ENCODE measurements around the gene SYT1.
"Not testable (repeated sequence)": the region's sequence is repeated elsewhere in the genome, so short reads cannot be mapped to it uniquely, and the experiment has no call there.

SYT1 gene

GRCh38 chr12:78977304-78977867, 112.8 kb downstream of the SYT1 start:
- DNase-seq, result no peak

- DNase-seq, result no peak
These were observed 129.7 kb downstream of the SYT1 start for GRCh38 chr12:78994168-78994791.

- DNase-seq, result no peak
These were observed 135.9 kb downstream of the SYT1 start for GRCh38 chr12:79000501-79000900.

GRCh38 chr12:79001404-79001803, 136.8 kb downstream of the SYT1 start:
- no peak for DNase-seq

- DNase-seq, result no peak
These were observed 141.7 kb downstream of the SYT1 start for GRCh38 chr12:79006306-79006705.

GRCh38 chr12:79008591-79008990, 144.0 kb downstream of the SYT1 start:
- DNase-seq, result no peak

- DNase-seq, result no peak
These were observed 148.1 kb downstream of the SYT1 start for GRCh38 chr12:79012636-79013035.

GRCh38 chr12:79016181-79016580, 151.6 kb downstream of the SYT1 start:
- DNase-seq, result no peak

GRCh38 chr12:79019672-79020071, 155.1 kb downstream of the SYT1 start:
- DNase-seq, result no peak

- DNase-seq, result no peak
These were observed 155.5 kb downstream of the SYT1 start for GRCh38 chr12:79020106-79020505.

GRCh38 chr12:79021021-79021420, 156.4 kb downstream of the SYT1 start:
- no peak for DNase-seq

GRCh38 chr12:79023261-79023660, 158.7 kb downstream of the SYT1 start:
- no peak for DNase-seq

GRCh38 chr12:79023784-79024183, 159.2 kb downstream of the SYT1 start:
- DNase-seq, result no peak

GRCh38 chr12:79033788-79034187, 169.2 kb downstream of the SYT1 start:
- no peak for DNase-seq

- DNase-seq, result not testable (repeated sequence)
These were observed 180.2 kb downstream of the SYT1 start for GRCh38 chr12:79044748-79045147.

GRCh38 chr12:79045149-79045703, 180.7 kb downstream of the SYT1 start:
- DNase-seq, result not testable (repeated sequence)

GRCh38 chr12:79046021-79046420, 181.4 kb downstream of the SYT1 start:
- no peak for DNase-seq

- DNase-seq, result no peak
These were observed 184.4 kb downstream of the SYT1 start for GRCh38 chr12:79048962-79049361.

GRCh38 chr12:79053394-79053793, 188.8 kb downstream of the SYT1 start:
- DNase-seq, result no peak

GRCh38 chr12:79055926-79056674, 191.5 kb downstream of the SYT1 start:
- no peak for DNase-seq

- DNase-seq, result no peak
These were observed 192.2 kb downstream of the SYT1 start for GRCh38 chr12:79056775-79057174.

- no peak for DNase-seq
These were observed 193.0 kb downstream of the SYT1 start for GRCh38 chr12:79057540-79057939.

- DNase-seq, result no peak
These were observed 193.8 kb downstream of the SYT1 start for GRCh38 chr12:79058342-79058741.

GRCh38 chr12:79059557-79059956, 195.0 kb downstream of the SYT1 start:
- no peak for DNase-seq

Measured in T-helper 2 cell (primary cell).